H1 (cell line): ENCODE data around the gene SUGT1. TPM values are rescaled to one million over a fixed set of nuclear protein-coding genes. Genes with fewer than 3 reads are reported as not detected.
A peak's percentile ranks its signal among the peaks of the same experiment; 100 is the strongest.

Source experiments
- CTCF ChIA-PET: fragments of 300-600 bp; sonication (Branson Sonifier 250); formaldehyde crosslinking; loops from one replicate; lab custom pipeline; 2021; ENCODE audit not compliant: partially characterized antibody; lab: Charles Lee
- POLR2A ChIA-PET: fragments of 300-600 bp; sonication (Branson Sonifier 250); formaldehyde crosslinking; loops from one replicate; lab custom pipeline; 2021; ENCODE audit warnings: inconsistent platforms; ENCODE audit not compliant: partially characterized antibody; lab: Charles Lee
- DNase-seq, 2 experiments: peaks; one replicate each; pipeline versions ENCODE4 v3.0.0 to v3.0.0-alpha.2; 2010 to 2022; ENCODE audit warnings: low spot score in 2 of 2, low read depth in 1 of 2, mixed read lengths in 1 of 2
- FAIRE-seq: peaks from 2 replicates; lab custom pipeline; 2011; peaks lifted over from hg19 to GRCh38; lab: Jason Lieb, UNC
- H2AFZ ChIP-seq: 2 replicates; pipeline ENCODE4 v1.8.1; 2012; ENCODE audit warnings: low read length, inconsistent platforms
- H2AK5ac ChIP-seq: 2 replicates; pipeline ENCODE4 v1.6.1; 2013; ENCODE audit warnings: low read depth, low read length
- H2BK120ac ChIP-seq: replicated peaks from 2 replicates; pipeline ENCODE3; 2013; ENCODE audit warnings: low read depth, low read length, inconsistent platforms
- H2BK12ac ChIP-seq: 2 replicates; pipeline ENCODE4 v1.6.1; 2013; ENCODE audit warnings: low read depth, low read length
- H2BK15ac ChIP-seq: 2 replicates; pipeline ENCODE4 v1.6.1; 2013; ENCODE audit warnings: low read length
- H2BK20ac ChIP-seq: 2 replicates; pipeline ENCODE4 v1.6.1; 2013; ENCODE audit warnings: low read length
- H2BK5ac ChIP-seq: 2 replicates; pipeline ENCODE4 v1.6.1; 2013; ENCODE audit warnings: low read depth, low read length
- H3K14ac ChIP-seq: 2 replicates; pipeline ENCODE4 v1.6.1; 2013; ENCODE audit warnings: inconsistent platforms; ENCODE audit not compliant: insufficient read length
- H3K18ac ChIP-seq: 2 replicates; pipeline ENCODE4 v1.6.1; 2013; ENCODE audit warnings: low read length; ENCODE audit errors: extremely low read depth
- H3K23ac ChIP-seq: 2 replicates; pipeline ENCODE4 v1.6.1; 2013; ENCODE audit warnings: inconsistent platforms; ENCODE audit not compliant: insufficient read length
- H3K23me2 ChIP-seq: 2 replicates; pipeline ENCODE4 v1.6.1; 2013; ENCODE audit warnings: low read depth, low read length
- H3K27ac ChIP-seq: 2 replicates; pipeline ENCODE4 v1.6.1; 2011; ENCODE audit warnings: low read depth, low read length, inconsistent platforms
- H3K27me3 ChIP-seq, 4 experiments: replicated peaks in 1 of 4; 1 replicate in 1 of 4; 2 replicates in 3 of 4; pipeline versions ENCODE4 v1.6.1 to v1.8.1; 2011 to 2013; ENCODE audit warnings: low read length in 3 of 4, mild to moderate bottlenecking in 3 of 4, inconsistent platforms in 2 of 4, mixed read lengths in 2 of 4, moderate library complexity in 1 of 4; ENCODE audit not compliant: control insufficient read depth in 3 of 4, insufficient read depth in 3 of 4; ENCODE audit errors: extremely low read depth in 1 of 4
- H3K36me3 ChIP-seq, 4 experiments: 2 replicates each; pipeline versions ENCODE4 v1.6.1 to v1.8.1; 2011 to 2013; ENCODE audit warnings: mild to moderate bottlenecking in 4 of 4, low read length in 3 of 4, moderate library complexity in 2 of 4, control low read depth in 1 of 4, inconsistent platforms in 1 of 4; ENCODE audit not compliant: insufficient read depth in 4 of 4, control insufficient read depth in 2 of 4
- H3K4ac ChIP-seq: replicated peaks from 2 replicates; pipeline ENCODE3; 2013; ENCODE audit warnings: low read length, low read depth, mixed read lengths, inconsistent platforms; ENCODE audit not compliant: insufficient read length
- H3K4me1 ChIP-seq, 4 experiments: replicated peaks in 1 of 4; 1 replicate in 1 of 4; 2 replicates in 3 of 4; pipeline versions ENCODE4 v1.6.1 to v1.8.1; 2011 to 2013; ENCODE audit warnings: low read length in 3 of 4, inconsistent platforms in 2 of 4, mixed read lengths in 1 of 4; ENCODE audit not compliant: insufficient read depth in 4 of 4, control insufficient read depth in 3 of 4
- H3K4me2 ChIP-seq, 2 experiments: 2 replicates each; pipeline versions ENCODE4 v1.6.1 to v1.8.1; 2011 to 2013; ENCODE audit warnings: low read depth in 2 of 2, low read length in 2 of 2, control low read depth in 1 of 2, inconsistent platforms in 1 of 2, mild to moderate bottlenecking in 1 of 2; ENCODE audit not compliant: insufficient read depth in 1 of 2
- H3K4me3 ChIP-seq, 4 experiments: fragments of 200-600, 300-600 bp in 1 of 4; sonication (generic), shearing (Covaris generic), sonication (Bioruptor Twin) in 1 of 4; 2 replicates each; pipeline versions ENCODE4 v1.5.1 to v1.8.1; 2011 to 2016; ENCODE audit warnings: low read length in 4 of 4, low read depth in 3 of 4, control low read depth in 2 of 4, inconsistent platforms in 2 of 4, mild to moderate bottlenecking in 2 of 4, mixed read lengths in 1 of 4, moderate library complexity in 1 of 4; ENCODE audit not compliant: insufficient read depth in 2 of 4; ENCODE audit errors: extremely low read depth in 1 of 4
- H3K56ac ChIP-seq: replicated peaks from 2 replicates; pipeline ENCODE3; 2013; ENCODE audit warnings: low read depth, mild to moderate bottlenecking, mixed read lengths, low read length, inconsistent platforms; ENCODE audit not compliant: insufficient read length
- H3K79me1 ChIP-seq: 2 replicates; pipeline ENCODE4 v1.6.1; 2013; ENCODE audit warnings: low read depth, low read length, control low read depth
- H3K79me2 ChIP-seq, 2 experiments: 2 replicates each; pipeline versions ENCODE4 v1.6.1 to v1.8.1; 2012 to 2013; ENCODE audit warnings: low read length in 2 of 2, mild to moderate bottlenecking in 2 of 2, inconsistent platforms in 1 of 2; ENCODE audit not compliant: insufficient read depth in 2 of 2, control insufficient read depth in 1 of 2
- H3K9ac ChIP-seq, 4 experiments: replicated peaks in 1 of 4; 1 replicate in 1 of 4; 2 replicates in 3 of 4; pipeline versions ENCODE4 v1.6.1 to v1.8.1; 2011 to 2013; ENCODE audit warnings: low read depth in 3 of 4, low read length in 3 of 4, control low read depth in 2 of 4, mild to moderate bottlenecking in 2 of 4, moderate library complexity in 2 of 4, inconsistent platforms in 1 of 4; ENCODE audit errors: extremely low read depth in 1 of 4
- H3K9me3 ChIP-seq, 2 experiments: 2 replicates each; pipeline versions ENCODE4 v1.6.1 to v1.8.1; 2012 to 2013; ENCODE audit warnings: mild to moderate bottlenecking in 2 of 2, moderate library complexity in 2 of 2, control low read depth in 1 of 2, inconsistent platforms in 1 of 2, low read depth in 1 of 2, low read length in 1 of 2, mixed read lengths in 1 of 2; ENCODE audit not compliant: insufficient read depth in 2 of 2
- H4K20me1 ChIP-seq, 2 experiments: replicated peaks in 1 of 2; 2 replicates each; pipeline versions ENCODE3 to v1.8.1; 2011 to 2013; ENCODE audit warnings: inconsistent platforms in 2 of 2, low read length in 2 of 2, mild to moderate bottlenecking in 1 of 2; ENCODE audit not compliant: insufficient read depth in 2 of 2, control insufficient read depth in 1 of 2
- H4K5ac ChIP-seq: 2 replicates; pipeline ENCODE4 v1.6.1; 2013; ENCODE audit warnings: low read length, low read depth, mixed read lengths, inconsistent platforms; ENCODE audit not compliant: insufficient read length
- H4K8ac ChIP-seq: 2 replicates; pipeline ENCODE4 v1.8.0; 2013; ENCODE audit warnings: mild to moderate bottlenecking, moderate library complexity, low read length, inconsistent platforms; ENCODE audit not compliant: insufficient read depth; ENCODE audit errors: extremely low read depth
- H4K91ac ChIP-seq: replicated peaks from 2 replicates; pipeline ENCODE3; 2013; ENCODE audit warnings: low read length, mixed read lengths, inconsistent platforms; ENCODE audit not compliant: insufficient read length
- CEBPB ChIP-seq: IDR thresholded peaks from 2 replicates; pipeline ENCODE4 v1.6.1; 2012; ENCODE audit warnings: low read depth, low read length
- POU5F1 ChIP-seq: IDR thresholded peaks from 2 replicates; pipeline ENCODE4 v1.6.1; 2011; ENCODE audit warnings: low read depth, mild to moderate bottlenecking, low read length, moderate library complexity
- WGBS, 2 experiments: shearing (Covaris generic) in 1 of 2; methylation state at CpG; one replicate each; pipeline versions ENCODE4 v1.1.6 to v1.1.7; 2013 to 2015; ENCODE audit warnings: low lambda C conversion rate in 2 of 2, mixed read lengths in 2 of 2, inconsistent platforms in 1 of 2, low coverage in 1 of 2, missing lambda C conversion rate in 1 of 2; ENCODE audit not compliant: insufficient replicate concordance in 2 of 2, insufficient coverage in 1 of 2, insufficient read length in 1 of 2; ENCODE audit errors: extremely low coverage in 1 of 2, missing lambda C conversion rate in 1 of 2; 5-methylcytosine and 5-hydroxymethylcytosine counted together
- polyA plus RNA-seq, 7 experiments: library from polyadenylated mRNA; depleted of rRNA in 3 of 7; stranded (reverse) in 5 of 7; unstranded in 2 of 7; fragments of >200 nt in 5 of 7; fragments of 200-250 nt in 2 of 7; gene quantifications; 1 replicate in 5 of 7; 2 replicates in 1 of 7; 4 replicates in 1 of 7; pipeline versions ENCODE4 v1.2.1 to v1.2.3, GENCODE V29; 2011 to 2013; ENCODE audit warnings: missing spikeins in 2 of 7, mixed read lengths in 2 of 7
- total RNA-seq: library from RNA; stranded (reverse); fragmentation: NEBNext Ultra II Directional; extraction: Animal tissue kit (Norgen Biotek cat#: 25700); gene quantifications from 2 replicates; pipeline ENCODE4 v1.2.1, GENCODE V29; 2021

Gene SUGT1
- total and polyA plus RNA-seq, 2 of the 8 experiments (the other 6 are each of a cell fraction or from before 2014, with no cell fraction given), result 21.0 to 99.4 TPM

DNA sequence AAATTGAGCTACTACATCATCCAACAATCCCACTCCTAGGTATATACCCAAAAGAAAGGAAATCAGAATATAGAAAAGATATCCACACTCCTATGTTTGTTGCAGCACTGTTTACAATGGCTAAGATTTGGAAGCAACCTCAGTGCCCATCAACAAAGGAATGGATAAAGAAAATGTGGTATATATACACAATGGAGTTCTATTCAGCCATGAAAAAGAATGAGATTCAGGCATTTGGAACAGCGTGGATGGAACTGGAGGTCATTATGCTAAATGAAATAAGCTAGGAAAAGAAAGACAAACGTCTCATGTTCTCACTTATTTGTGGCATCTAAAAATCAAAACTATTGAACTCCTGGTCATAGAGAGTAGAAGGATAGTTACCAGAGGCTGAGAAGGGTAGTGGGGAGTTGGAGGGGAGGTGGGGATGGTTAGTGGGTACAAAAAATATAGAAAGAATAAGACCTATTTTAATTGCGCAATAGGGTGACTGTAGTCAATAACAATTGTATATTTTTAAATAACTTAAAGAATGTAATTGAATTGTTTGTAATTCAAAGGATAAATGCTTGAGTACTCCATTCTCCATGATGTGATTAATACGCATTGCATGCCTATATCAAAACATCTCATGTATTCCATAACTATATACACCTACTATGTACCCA is 37.4 kb upstream of the SUGT1 start:
- no peak overlapping the region for H3K18ac ChIP-seq
- H3K4me2 ChIP-seq, result no peak overlapping the region
- no peak overlapping the region for H3K56ac ChIP-seq
- no peaks in the 10 kb centered on the region for H3K79me1 ChIP-seq
- DNase-seq (no peak), FAIRE-seq (no peak)
- TF ChIP-seq CEBPB (peak; percentile 82; the same call in 1 of the 2 replicates), POU5F1 (no peak)
- no peaks in the 10 kb centered on the region; the same call in 1 of the 2 replicates for H3K23me2 ChIP-seq
- H3K36me3 ChIP-seq, result no peaks in the 10 kb centered on the region
- H4K5ac ChIP-seq, result no peak overlapping the region
- no peak overlapping the region for H2AFZ ChIP-seq
- no peak overlapping the region for H2BK15ac ChIP-seq
- no peak overlapping the region for H2BK120ac ChIP-seq
- no peak overlapping the region for H3K9ac ChIP-seq
- H3K4ac ChIP-seq, result no peak overlapping the region
- ChIA-PET POLR2A (interaction anchor here (0.6 to 2.8 kb wide), 2 partner anchors 14 to 37 kb away, joined by 3 to 34 read pairs; partner anchors contain the start of gene SUGT1), CTCF (interaction anchor here (2.1 kb wide), 1 partner anchor 193 kb away, joined by 9 read pairs; no protein-coding TSS in a partner anchor)
- no peak overlapping the region for H4K91ac ChIP-seq
- H2AK5ac ChIP-seq, result no peak overlapping the region
- H3K9me3 ChIP-seq, result no peaks in the 10 kb centered on the region
- no peaks in the 10 kb centered on the region for H3K27me3 ChIP-seq
- no peak overlapping the region for H2BK12ac ChIP-seq
- no peak overlapping the region for H3K14ac ChIP-seq
- no peak overlapping the region for H3K27ac ChIP-seq
- WGBS, 2 experiments, result 87% methylated on average over 4 of the region's 4 CpGs; no CpG with 5 or more reads in 1 of the 2 experiments
- no peak overlapping the region for H3K4me3 ChIP-seq
- H3K79me2 ChIP-seq, result peaks cover 0 to 8% of the 10 kb centered on the region in 2 experiments; a peak in 1 of 4 replicates
- H2BK20ac ChIP-seq, result no peak overlapping the region
- no peak overlapping the region for H3K23ac ChIP-seq
- no peak overlapping the region for H4K8ac ChIP-seq
- H2BK5ac ChIP-seq, result no peak overlapping the region
- no peaks in the 10 kb centered on the region for H3K4me1 ChIP-seq
- H4K20me1 ChIP-seq, result no peaks in the 10 kb centered on the region
